GM12878 (cell line): ENCODE data around the gene RYK.

Source experiments
- ASH2L ChIP-seq: fragments of 300-600, 200-600 bp; sonication (generic); IDR thresholded peaks from 2 replicates; pipeline ENCODE4 v1.6.1; 2017; ENCODE audit warnings: low read depth, mild to moderate bottlenecking, borderline replicate concordance
- CEBPB ChIP-seq, 2 experiments: fragments of 150-350 bp in 1 of 2; IDR thresholded peaks; 2 replicates each; pipeline ENCODE4 v1.6.1; 2012 to 2014; ENCODE audit warnings: low read depth in 2 of 2, low read length in 2 of 2, borderline replicate concordance in 1 of 2, inconsistent platforms in 1 of 2
- CHD4 ChIP-seq: fragments of 200-600 bp; sonication (generic); IDR thresholded peaks from 2 replicates; pipeline ENCODE4 v1.6.1; 2016; ENCODE audit warnings: mild to moderate bottlenecking
- NFIC ChIP-seq: IDR thresholded peaks from 2 replicates; pipeline ENCODE4 v1.6.1; 2012; ENCODE audit warnings: low read depth, mild to moderate bottlenecking, inconsistent platforms, low read length, moderate library complexity
- POLR2A ChIP-seq: IDR thresholded peaks from 2 replicates; pipeline ENCODE4 v1.6.1; 2011; ENCODE audit warnings: low read depth, mild to moderate bottlenecking, low read length
- POLR2AphosphoS2 ChIP-seq: IDR thresholded peaks from 2 replicates; pipeline ENCODE4 v1.6.1; 2011; ENCODE audit warnings: low read depth, mild to moderate bottlenecking, low read length, improper control_type of control experiment, moderate library complexity
- POLR2AphosphoS5 ChIP-seq: IDR thresholded peaks from 2 replicates; pipeline ENCODE4 v1.6.1; 2011; ENCODE audit warnings: mild to moderate bottlenecking, low read length, inconsistent platforms
- RFX5 ChIP-seq: IDR thresholded peaks from 2 replicates; pipeline ENCODE4 v1.6.1; 2011; ENCODE audit warnings: low read depth, low read length, improper control_type of control experiment
- SREBF2 ChIP-seq: IDR thresholded peaks from 2 replicates; pipeline ENCODE4 v1.6.1; 2012; ENCODE audit warnings: mild to moderate bottlenecking, low read length
- TCF7 ChIP-seq: IDR thresholded peaks from 2 replicates; pipeline ENCODE4 v1.6.1; 2014; ENCODE audit warnings: antibody characterized with exemption, borderline replicate concordance
- TF ChIP-seq, protein P1 (sequence below): fragments of 450-650 bp; IDR thresholded peaks from 2 replicates; pipeline ENCODE4 v1.6.1; 2017; ENCODE audit warnings: antibody characterized with exemption, mild to moderate bottlenecking, moderate library complexity
- TF ChIP-seq, protein P2 (sequence below), 3 experiments: IDR thresholded peaks in 2 of 3; conservative IDR thresholded peaks in 1 of 3; 2 replicates each; pipeline ENCODE4 v1.5.1; 2011; ENCODE audit warnings: low read depth in 3 of 3, low read length in 3 of 3, mild to moderate bottlenecking in 3 of 3, control low read depth in 2 of 3, moderate library complexity in 2 of 3, inconsistent platforms in 1 of 3, mixed read lengths in 1 of 3; ENCODE audit not compliant: control insufficient read depth in 2 of 3, insufficient read depth in 1 of 3; ENCODE audit errors: extremely low read depth in 1 of 3

DNA sequence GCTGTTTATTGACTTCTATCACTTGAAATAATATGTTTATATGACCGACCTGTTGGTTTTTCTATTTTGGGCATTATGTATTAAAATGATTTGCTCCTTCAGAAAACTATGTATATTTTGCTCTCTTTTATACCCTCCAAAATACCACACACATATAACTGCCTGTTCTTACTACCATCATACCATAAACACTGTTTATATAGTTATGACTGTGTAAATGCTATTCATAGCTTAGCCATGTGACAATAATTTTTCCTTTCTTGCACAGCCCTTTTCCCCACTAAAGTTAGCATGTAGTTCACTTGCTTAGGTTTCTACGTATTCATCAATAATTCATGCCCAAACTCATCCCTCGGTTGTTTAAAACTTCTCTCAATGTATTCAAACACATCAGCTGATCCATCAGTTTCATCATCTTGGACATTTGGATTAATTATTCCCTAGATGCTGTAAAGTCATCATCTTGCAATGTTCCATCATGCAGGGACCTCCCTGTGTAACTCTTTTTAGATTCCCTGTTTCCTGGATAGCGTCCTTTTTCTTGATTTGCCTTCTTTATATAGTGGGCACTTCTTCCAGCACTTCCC, 8.2 kb upstream of the RYK start:
- TF ChIP-seq ASH2L = no peak
- no peak for TF ChIP-seq CEBPB (IDR thresholded peaks at IDR 0.05; ENCODE audit: borderline replicate concordance in 1 of 2, low read depth in 2 of 2, low read length in 2 of 2)
- TF ChIP-seq, protein P1, sequence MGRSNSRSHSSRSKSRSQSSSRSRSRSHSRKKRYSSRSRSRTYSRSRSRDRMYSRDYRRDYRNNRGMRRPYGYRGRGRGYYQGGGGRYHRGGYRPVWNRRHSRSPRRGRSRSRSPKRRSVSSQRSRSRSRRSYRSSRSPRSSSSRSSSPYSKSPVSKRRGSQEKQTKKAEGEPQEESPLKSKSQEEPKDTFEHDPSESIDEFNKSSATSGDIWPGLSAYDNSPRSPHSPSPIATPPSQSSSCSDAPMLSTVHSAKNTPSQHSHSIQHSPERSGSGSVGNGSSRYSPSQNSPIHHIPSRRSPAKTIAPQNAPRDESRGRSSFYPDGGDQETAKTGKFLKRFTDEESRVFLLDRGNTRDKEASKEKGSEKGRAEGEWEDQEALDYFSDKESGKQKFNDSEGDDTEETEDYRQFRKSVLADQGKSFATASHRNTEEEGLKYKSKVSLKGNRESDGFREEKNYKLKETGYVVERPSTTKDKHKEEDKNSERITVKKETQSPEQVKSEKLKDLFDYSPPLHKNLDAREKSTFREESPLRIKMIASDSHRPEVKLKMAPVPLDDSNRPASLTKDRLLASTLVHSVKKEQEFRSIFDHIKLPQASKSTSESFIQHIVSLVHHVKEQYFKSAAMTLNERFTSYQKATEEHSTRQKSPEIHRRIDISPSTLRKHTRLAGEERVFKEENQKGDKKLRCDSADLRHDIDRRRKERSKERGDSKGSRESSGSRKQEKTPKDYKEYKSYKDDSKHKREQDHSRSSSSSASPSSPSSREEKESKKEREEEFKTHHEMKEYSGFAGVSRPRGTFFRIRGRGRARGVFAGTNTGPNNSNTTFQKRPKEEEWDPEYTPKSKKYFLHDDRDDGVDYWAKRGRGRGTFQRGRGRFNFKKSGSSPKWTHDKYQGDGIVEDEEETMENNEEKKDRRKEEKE = no peak
- no peak for TF ChIP-seq CHD4
- TF ChIP-seq POLR2A = no peak
- TF ChIP-seq SREBF2 = no peak
- TF ChIP-seq POLR2AphosphoS5 = no peak
- TF ChIP-seq POLR2AphosphoS2 = no peak
- TF ChIP-seq, protein P2, sequence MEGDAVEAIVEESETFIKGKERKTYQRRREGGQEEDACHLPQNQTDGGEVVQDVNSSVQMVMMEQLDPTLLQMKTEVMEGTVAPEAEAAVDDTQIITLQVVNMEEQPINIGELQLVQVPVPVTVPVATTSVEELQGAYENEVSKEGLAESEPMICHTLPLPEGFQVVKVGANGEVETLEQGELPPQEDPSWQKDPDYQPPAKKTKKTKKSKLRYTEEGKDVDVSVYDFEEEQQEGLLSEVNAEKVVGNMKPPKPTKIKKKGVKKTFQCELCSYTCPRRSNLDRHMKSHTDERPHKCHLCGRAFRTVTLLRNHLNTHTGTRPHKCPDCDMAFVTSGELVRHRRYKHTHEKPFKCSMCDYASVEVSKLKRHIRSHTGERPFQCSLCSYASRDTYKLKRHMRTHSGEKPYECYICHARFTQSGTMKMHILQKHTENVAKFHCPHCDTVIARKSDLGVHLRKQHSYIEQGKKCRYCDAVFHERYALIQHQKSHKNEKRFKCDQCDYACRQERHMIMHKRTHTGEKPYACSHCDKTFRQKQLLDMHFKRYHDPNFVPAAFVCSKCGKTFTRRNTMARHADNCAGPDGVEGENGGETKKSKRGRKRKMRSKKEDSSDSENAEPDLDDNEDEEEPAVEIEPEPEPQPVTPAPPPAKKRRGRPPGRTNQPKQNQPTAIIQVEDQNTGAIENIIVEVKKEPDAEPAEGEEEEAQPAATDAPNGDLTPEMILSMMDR (IDR thresholded peaks at IDR 0.05 in 2 of 3, conservative IDR thresholded peaks at IDR 0.05 in 1 of 3; ENCODE audit: control insufficient read depth in 2 of 3, extremely low read depth in 1 of 3, insufficient read depth in 1 of 3, low read depth in 3 of 3, low read length in 3 of 3) = no peak
- no peak for TF ChIP-seq TCF7
- TF ChIP-seq NFIC = no peak
- no peak for TF ChIP-seq RFX5
